ENCODE results near the gene PELO.

DNA sequence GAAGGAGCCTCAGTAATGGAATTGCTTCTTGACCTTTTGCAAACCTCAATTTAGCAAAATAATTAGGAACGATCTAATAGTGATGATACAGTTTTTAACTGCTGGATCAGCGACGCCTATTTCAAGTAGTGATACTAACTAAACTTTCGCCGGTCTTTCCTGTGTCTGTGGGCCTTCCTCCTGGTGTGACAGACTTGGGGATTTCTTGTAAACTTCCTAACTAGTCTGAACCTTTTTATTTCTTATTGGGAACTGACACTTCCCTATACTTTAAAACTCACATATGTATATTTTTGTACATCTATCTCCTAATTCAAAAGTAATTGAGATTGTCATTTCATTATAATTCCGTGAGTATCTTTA is 15.2 kb downstream of the PELO start:
- TF ChIP-seq, protein P1, sequence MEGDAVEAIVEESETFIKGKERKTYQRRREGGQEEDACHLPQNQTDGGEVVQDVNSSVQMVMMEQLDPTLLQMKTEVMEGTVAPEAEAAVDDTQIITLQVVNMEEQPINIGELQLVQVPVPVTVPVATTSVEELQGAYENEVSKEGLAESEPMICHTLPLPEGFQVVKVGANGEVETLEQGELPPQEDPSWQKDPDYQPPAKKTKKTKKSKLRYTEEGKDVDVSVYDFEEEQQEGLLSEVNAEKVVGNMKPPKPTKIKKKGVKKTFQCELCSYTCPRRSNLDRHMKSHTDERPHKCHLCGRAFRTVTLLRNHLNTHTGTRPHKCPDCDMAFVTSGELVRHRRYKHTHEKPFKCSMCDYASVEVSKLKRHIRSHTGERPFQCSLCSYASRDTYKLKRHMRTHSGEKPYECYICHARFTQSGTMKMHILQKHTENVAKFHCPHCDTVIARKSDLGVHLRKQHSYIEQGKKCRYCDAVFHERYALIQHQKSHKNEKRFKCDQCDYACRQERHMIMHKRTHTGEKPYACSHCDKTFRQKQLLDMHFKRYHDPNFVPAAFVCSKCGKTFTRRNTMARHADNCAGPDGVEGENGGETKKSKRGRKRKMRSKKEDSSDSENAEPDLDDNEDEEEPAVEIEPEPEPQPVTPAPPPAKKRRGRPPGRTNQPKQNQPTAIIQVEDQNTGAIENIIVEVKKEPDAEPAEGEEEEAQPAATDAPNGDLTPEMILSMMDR (IDR thresholded peaks at IDR 0.05; ENCODE audit: low read depth, low read length, poor library complexity, severe bottlenecking) = no peak
- TF ChIP-seq EZH2phosphoT487 (IDR thresholded peaks at IDR 0.05; ENCODE audit: borderline replicate concordance, low read length) = no peak

All from DOHH2 (cell line).